ENCODE data around the gene KRT10.

DNA sequence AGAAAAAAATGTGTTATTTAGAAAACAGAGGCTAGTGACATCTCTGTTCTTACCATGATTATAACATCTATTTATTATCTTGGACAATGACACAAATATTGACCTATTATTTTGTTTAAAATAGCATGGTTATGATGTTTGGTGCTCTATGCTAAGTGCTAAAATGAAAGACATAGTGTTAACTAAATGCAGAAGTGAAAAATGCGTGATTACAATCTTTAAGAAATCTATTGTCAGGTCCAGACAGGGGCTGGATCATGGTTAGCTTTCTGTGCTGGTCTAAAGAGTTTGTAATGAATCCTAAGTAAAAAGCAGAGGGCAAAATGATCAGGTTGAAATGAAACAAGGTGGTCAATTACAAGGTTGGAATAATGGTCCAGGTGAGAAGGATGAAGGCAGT, 22.0 kb downstream of the KRT10 start:
- TF ChIP-seq SMC3 (IDR thresholded peaks at IDR 0.05; ENCODE audit: low read depth, low read length) (no peak), FOXJ3 (CRISPR knock-in tag; IDR thresholded peaks at IDR 0.05) (no peak), TAF1 (IDR thresholded peaks at IDR 0.05; ENCODE audit: borderline replicate concordance, low read depth, low read length) (no peak), FOXM1 (IDR thresholded peaks at IDR 0.05; ENCODE audit: low read depth) (no peak)
- TF ChIP-seq, protein P1, sequence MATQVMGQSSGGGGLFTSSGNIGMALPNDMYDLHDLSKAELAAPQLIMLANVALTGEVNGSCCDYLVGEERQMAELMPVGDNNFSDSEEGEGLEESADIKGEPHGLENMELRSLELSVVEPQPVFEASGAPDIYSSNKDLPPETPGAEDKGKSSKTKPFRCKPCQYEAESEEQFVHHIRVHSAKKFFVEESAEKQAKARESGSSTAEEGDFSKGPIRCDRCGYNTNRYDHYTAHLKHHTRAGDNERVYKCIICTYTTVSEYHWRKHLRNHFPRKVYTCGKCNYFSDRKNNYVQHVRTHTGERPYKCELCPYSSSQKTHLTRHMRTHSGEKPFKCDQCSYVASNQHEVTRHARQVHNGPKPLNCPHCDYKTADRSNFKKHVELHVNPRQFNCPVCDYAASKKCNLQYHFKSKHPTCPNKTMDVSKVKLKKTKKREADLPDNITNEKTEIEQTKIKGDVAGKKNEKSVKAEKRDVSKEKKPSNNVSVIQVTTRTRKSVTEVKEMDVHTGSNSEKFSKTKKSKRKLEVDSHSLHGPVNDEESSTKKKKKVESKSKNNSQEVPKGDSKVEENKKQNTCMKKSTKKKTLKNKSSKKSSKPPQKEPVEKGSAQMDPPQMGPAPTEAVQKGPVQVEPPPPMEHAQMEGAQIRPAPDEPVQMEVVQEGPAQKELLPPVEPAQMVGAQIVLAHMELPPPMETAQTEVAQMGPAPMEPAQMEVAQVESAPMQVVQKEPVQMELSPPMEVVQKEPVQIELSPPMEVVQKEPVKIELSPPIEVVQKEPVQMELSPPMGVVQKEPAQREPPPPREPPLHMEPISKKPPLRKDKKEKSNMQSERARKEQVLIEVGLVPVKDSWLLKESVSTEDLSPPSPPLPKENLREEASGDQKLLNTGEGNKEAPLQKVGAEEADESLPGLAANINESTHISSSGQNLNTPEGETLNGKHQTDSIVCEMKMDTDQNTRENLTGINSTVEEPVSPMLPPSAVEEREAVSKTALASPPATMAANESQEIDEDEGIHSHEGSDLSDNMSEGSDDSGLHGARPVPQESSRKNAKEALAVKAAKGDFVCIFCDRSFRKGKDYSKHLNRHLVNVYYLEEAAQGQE (IDR thresholded peaks at IDR 0.05; ENCODE audit: low read depth, low read length): no peak
- TF ChIP-seq, protein P2, sequence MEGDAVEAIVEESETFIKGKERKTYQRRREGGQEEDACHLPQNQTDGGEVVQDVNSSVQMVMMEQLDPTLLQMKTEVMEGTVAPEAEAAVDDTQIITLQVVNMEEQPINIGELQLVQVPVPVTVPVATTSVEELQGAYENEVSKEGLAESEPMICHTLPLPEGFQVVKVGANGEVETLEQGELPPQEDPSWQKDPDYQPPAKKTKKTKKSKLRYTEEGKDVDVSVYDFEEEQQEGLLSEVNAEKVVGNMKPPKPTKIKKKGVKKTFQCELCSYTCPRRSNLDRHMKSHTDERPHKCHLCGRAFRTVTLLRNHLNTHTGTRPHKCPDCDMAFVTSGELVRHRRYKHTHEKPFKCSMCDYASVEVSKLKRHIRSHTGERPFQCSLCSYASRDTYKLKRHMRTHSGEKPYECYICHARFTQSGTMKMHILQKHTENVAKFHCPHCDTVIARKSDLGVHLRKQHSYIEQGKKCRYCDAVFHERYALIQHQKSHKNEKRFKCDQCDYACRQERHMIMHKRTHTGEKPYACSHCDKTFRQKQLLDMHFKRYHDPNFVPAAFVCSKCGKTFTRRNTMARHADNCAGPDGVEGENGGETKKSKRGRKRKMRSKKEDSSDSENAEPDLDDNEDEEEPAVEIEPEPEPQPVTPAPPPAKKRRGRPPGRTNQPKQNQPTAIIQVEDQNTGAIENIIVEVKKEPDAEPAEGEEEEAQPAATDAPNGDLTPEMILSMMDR (IDR thresholded peaks at IDR 0.05): no peak

Data from SK-N-SH (cell line).